GM10847 (cell line): ENCODE measurements around the gene CTXN1.

Experiments
- POLR2A ChIP-seq: IDR thresholded peaks from 2 replicates; pipeline ENCODE4 v1.6.1; 2011; ENCODE audit not compliant: insufficient read length; ENCODE audit errors: extremely low read depth

The CTXN1 gene

GRCh38 chr19:7961920-7962626, 36.1 kb upstream of the CTXN1 start:
- TF ChIP-seq POLR2A, result no peak

- no peak for TF ChIP-seq POLR2A
These were observed 33.3 kb upstream of the CTXN1 start for GRCh38 chr19:7959211-7959610.

- no peak for TF ChIP-seq POLR2A
These were observed 29.8 kb upstream of the CTXN1 start for GRCh38 chr19:7955696-7956095.

- TF ChIP-seq POLR2A, result no peak
These were observed 27.6 kb upstream of the CTXN1 start for GRCh38 chr19:7953576-7953975.

GRCh38 chr19:7953060-7953459, 27.1 kb upstream of the CTXN1 start:
- TF ChIP-seq POLR2A, result no peak

- TF ChIP-seq POLR2A, result no peak
These were observed 22.0 kb upstream of the CTXN1 start for GRCh38 chr19:7947939-7948338.

GRCh38 chr19:7944177-7944761, 18.3 kb upstream of the CTXN1 start:
- TF ChIP-seq POLR2A, result no peak

GRCh38 chr19:7943444-7944176, 17.7 kb upstream of the CTXN1 start, which contains the start of gene TIMM44:
TSS of gene TIMM44 (minus strand) at chr19:7943666. CDS start at chr19:7943651, 15 bp downstream.
- TF ChIP-seq POLR2A, result peak; percentile 82

GRCh38 chr19:7942981-7943443, 17.1 kb upstream of the CTXN1 start:
- TF ChIP-seq POLR2A, result no peak

GRCh38 chr19:7941895-7942596, 16.1 kb upstream of the CTXN1 start:
- no peak for TF ChIP-seq POLR2A

- no peak for TF ChIP-seq POLR2A
These were observed 14.9 kb upstream of the CTXN1 start for GRCh38 chr19:7940841-7941240.

GRCh38 chr19:7934766-7935165, 8.8 kb upstream of the CTXN1 start:
- no peak for TF ChIP-seq POLR2A

GRCh38 chr19:7933828-7934725, 8.1 kb upstream of the CTXN1 start:
- no peak for TF ChIP-seq POLR2A

GRCh38 chr19:7933411-7933810, 7.5 kb upstream of the CTXN1 start:
- no peak for TF ChIP-seq POLR2A
